TTC549 (cell line): ENCODE data around the gene HDAC10.

Experiments used
- FAIRE-seq: peaks from 2 replicates; lab custom pipeline; 2012; peaks lifted over from hg19 to GRCh38; lab: Jason Lieb, UNC

The HDAC10 gene

DNA sequence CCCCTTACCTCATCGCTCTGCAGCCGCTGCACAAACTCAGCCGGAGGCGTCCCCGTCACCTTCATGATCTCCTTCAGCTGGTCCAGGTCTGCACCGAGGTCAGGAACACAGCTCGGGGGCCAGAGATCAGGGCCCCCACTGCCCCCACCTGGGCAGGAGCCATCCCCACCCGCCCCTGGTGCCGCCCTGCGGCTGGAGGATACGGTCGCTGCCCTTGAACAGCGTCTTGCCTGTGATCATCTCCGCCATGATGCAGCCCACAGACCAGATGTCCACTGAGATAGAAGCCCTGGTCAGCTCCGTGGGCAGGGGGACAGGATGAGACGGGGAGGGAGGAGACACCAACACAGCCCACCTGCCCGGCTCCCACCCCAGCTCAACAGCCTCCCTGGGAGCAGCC is 4.5 kb upstream of the HDAC10 start:
- FAIRE-seq, result no peak

DNA sequence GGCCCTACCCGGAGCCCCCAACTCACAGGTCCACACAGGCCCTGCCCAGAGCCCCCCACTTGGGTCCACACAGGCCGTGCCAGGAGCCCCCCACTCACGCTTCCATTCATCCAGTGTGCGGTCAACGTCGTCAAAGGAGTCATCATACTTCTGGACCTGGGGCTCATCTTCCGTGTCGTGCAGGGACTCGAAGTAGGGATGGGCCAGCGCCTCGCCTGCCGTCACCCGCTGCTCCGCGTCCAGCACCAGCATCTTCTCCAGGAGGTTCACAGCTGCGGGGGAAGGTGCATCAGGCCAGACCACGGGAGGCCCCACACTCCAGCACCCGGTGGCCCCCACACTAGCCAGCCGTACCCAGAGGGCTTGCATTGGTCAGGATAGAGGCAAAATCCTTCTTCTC is 4.0 kb upstream of the HDAC10 start:
- FAIRE-seq, result no peak

DNA sequence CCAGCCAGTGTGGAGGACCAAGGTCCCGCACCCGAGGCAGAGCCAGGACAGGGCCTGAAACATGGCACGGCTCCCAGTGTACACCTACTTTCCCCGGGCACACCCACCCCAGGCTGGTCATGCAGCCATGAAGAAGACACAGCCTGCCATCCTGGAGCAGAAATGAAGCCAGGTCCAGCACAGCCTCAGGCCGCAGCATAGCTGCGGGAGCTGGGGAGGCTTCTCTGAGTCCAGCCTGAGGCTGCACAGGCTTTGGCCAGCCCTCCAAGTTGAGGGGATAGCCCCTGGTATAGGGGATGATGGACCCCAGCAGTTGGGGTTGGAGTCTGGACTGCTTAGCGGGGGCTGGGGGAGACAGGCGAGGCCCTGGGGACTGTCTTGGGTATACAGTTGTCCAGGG is 2.9 kb upstream of the HDAC10 start:
- FAIRE-seq, result no peak

DNA sequence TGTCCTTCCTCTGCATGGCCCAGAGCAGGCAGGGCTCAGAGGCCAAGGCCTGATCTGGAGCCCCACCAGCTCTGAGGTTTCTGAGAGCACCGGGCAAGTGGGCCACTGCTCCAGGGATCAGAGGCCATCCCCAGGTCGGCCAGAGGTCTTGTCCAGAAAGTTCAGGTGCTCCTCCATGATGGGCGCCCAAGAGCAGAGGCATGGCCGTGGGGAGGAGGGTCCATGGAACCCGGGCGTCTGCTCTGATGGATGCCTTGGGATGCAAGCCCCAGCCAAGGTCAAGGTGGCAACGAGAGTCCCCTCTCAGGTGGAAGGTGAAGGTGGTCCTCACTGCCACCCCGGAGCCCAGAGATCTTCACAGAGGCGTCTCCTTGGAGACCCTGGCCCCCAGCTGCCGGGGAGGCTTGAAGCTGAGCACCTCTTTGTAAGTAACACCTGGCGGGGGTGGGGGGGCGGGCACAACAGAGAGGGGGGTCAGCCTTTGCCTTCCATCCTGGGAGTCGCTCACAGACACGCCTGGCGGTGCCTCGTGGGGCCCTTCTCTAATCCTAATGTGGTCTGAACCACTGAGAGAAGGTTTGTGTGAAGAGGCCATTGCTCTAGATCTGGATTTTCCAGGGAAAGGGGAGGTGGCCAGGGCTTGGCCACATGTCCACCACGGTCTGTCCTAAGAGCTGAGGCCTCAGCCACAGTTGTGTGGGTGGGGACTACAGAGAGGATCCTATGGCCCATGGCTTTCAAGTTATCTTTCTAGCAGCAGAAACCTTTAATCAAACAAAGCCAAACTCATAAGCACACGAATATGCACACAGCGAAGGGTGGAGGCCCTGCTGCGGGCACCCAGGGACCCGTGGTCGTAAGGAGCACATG is 2.2 kb upstream of the HDAC10 start:
- FAIRE-seq, result no peak

DNA sequence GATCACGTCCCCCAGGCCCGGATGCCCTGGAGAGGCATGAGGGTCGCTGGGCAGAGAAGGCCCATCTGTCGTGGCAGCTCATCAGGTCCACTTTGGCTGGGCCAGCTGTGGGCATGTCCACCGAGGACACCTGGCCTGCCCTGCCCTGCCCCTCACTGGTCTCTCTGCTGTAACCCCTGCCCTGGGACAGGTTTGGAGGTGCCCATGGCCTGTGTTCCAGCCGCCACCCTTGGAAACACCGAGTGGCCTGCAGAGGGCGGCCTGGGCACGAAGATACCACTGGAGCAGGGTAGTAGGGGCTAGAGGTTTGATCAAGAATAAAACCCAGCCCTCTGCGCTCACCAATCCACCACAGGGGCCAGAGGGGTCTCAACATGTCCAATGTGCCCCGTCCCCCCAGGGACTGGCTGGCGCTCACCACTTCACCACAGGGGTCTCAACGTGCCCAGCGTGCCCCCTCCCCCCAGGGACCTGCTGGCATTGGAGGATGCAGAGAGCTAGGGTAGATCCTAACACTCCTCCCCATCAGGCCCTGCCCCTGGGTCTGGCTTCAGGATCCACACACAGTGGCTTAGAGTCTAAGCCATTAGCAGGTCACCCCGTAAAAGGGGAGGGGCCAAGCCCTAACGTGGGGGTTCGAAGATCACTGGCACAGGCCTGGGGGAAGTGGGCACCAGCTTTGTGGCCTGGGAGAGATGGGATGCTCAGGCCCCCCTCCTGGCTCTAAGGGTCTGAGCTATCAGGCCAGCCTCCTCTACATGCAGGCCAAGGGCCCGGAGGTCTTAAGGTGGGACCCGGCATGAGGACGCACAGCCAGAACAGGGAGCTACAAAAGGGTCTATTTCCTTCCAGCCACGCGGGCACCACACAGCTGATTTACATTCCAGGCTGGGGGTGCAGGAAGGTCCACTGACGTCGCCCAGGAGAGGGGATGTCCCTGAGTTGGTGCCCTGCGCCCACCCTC is 1.3 kb upstream of the HDAC10 start:
- no peak for FAIRE-seq

DNA sequence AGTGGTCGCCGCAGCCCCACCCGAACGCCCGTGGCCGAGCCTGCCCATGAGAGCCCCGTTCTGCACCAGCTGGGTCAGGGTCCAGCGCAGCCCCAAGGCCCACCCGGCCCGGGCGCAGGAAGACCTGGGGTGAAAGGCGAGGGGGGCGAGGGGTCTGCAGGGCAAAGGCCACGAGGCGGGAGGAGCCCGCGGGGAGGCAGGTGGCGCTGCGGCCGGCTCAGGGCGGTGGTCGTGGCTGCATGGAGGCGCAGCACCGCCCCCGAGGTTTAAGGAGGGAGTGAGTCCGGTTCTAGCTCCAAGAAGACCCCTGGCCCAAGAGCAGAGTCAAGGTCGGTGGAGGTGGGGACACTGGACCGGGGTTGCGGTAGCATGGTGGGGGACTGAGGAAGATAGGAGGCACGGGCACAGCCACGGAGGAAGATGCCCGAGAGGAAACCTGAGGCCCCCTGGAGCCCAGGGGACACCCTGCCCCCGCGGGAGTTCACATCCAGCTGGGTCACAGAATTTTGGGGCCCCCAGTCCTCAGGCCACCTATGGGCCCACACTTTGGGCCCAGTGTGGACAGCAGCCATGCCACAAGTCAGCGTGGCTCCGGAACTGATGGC is 514 bp upstream of the HDAC10 start:
- FAIRE-seq, result no peak

DNA sequence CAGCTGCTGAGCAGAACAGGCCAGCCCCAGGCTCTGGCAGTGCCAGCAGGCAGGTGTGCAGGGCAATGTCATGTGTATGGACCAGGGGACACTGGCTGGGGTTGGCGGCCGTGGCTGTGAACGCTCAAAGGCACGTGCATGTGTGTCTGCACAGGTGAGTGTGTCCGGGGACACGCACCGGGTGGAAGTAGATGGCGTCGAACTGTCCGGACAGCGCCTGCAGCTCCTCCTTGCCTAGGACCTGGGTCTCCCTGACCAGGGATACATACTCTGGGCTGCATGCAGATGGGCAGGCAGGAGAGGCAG is 863 bp downstream of the HDAC10 start:
- no peak for FAIRE-seq

DNA sequence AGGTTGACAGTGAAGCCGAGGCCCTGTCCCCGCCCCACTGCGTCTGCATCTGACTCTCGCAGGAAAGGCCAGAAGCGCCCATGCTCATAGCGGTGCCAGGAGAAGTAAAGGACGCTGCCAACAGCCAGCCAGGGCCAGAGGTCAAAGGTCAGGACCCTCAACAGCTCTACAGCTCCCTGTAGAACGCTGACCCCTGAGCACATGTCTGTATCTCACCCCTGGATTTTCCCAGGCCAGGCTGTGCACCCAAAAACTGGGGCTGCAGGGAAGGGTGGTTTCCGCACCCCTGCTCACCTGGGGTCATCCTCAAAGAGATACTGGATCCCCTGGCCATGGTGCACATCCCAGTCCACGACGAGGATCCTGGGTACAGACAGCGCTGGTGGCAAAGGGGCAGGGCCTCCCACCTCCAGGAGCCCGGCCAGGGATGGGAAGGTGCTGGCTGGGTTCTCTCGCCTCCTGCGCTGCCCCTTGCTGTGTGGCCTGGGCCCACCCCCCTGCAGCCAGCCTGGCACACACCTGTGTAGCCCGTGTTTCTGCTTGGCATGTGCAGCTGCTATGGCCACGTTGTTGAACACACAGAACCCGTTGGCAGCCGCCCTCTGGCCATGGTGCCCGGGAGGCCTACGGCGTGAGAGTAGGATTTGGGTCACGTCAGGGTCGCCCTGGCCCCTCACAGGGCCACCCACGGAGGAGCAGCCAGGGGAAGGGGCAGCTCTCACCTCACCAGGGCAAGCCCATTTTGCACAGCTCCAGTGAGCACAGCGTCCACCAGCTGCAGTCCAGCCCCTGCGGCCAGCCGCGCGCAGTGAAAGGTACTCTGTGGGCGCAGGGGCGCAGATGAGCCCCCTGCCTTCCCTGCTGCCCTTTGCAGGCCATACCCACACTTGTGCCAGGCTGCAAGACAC is 1.5 kb downstream of the HDAC10 start:
- FAIRE-seq, result no peak

DNA sequence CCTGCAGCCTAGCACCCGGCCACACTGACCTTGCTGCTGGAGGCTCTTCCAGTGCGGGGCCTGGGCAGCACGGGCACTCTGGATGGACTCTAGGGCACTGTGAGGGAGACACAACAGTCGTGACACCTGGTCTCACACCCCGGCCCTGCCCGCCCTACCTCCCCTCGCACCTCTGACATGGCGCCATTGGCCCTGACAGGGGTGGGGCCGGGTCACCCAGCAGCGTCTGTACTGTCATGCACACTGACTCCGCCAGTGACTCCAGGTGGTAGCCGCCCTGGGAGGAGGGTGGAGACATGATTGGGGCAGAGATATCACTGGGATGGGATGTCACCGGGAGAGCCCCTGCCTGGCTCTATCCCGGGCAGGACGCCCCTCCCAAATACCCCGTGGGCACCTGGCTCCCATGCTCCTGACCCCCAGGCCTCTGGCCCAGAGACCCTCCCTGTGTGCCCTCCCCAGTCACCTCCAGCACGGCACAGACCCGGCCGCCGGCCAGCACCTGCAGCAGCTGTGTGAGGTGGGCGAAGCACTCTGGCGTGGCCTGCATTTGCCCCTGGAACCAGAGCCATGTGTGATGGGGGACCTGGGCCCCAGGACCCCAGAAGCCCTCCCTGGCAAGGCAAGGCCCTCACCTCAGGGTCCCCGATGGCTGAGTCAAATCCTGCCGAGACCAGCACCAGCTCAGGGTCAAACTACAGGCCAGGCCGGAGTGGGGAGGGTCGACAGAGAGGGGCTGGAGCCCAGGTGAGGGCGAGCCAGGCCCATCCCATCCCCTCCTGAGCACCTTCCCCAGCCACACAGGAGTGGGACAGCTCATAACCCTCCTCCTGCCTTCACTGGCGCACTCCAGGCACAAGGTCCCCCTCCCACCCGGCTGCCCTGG is 2.6 kb downstream of the HDAC10 start:
- FAIRE-seq, result no peak

DNA sequence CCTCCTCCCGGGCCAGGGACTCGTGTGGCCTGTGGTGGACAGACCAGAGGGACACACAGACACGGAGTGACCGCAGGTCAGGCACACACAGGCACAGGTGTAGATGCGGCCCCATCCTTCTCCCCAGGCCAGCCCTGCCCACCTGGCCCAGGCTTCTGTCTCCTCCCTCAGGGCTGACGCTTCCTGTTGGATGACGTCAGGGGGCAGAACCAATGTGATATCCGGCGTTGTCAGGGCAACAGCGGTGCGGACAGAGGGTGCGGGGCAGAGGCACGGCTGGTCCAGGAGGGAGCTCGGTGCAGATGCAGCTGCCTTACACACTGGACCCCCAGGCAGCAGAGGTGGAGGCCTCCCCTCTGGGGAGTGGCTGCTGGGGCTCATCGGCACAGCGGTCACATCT is 3.3 kb downstream of the HDAC10 start:
- FAIRE-seq, result no peak

DNA sequence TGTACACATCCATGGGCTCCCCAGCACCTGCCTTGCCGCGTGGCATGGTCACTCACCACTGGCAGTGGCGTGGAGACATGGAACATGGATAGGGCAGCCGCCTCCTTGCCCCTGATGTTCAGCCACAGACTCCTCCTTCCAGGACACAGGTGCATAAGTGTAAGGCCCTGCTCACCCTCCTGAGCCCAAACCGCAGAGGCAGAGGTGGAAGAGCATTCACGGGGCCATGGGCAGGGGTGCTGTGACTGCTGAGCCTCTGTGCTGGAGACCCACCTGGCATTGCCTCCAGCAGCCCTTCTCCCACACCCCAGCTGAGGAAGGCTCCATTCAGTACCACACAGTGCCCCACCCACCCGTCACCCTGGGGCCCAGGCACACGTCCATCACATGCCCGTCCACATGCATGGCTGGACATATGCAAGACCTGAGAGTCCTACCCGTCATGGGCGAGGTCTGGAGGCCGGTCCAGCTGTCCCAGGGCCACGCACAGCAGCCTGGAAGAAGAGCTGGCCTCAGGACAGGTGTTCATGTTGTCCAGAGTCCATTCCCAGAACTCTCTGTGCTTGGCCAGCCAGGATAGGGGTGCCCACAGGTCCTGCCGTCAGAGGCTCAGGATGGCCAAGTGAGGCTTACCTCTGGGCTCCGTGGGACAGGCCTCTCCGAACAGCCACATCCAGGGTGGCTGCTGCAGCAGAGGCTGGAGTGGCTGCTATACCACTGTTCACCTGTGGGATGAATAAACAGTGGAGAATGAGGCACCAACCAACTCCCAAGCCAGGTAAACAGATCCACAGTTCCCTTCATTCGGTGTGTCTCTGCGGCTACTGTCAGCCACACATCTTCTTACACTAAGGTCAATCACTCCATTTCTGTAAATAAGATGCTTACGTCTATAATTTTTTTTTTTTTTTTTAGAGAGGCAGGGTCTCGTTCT is 4.6 kb downstream of the HDAC10 start:
- no peak for FAIRE-seq

DNA sequence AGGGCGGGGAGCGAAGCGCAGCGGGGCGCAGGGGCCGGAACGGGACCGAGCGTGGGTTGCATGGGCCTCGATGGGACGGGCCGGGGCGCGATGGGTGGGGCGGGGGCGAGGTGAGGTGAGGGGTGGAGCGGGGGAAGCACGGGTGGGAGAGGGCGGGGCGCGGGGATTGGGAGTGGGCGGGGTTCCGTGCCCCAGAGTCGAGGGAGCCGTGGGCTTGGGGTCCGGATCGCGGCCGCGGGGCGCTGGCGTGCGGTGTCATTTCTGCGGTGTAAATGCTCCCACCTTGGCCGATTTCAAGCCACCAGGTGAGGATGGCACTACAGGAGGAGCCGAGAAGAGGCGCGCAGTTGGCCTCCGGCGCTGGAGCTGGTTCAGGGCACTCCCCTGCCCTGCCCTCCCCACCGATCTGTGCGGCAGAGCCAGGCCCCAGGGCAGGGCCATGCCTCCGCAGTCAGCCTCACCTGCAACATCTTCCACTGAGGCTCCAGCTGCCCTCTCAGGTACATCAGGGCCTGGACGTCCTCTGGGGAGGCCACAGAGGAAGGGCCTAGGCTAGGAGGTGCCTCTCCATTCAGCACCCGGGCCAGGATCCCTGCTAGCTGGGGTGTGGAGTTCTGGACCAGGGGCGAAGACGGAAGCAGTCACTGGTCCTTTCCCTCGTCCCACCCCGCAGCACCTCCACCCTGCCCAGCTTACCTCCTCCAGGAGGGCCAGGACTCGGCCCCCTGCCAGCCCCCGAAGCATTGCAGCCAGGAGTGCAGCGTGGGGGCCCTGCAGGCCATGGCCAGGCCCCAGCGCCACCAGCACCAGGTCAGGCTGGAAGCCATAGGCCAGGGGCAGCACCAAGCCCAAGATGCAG is 5.6 kb downstream of the HDAC10 start:
- FAIRE-seq, result no peak

DNA sequence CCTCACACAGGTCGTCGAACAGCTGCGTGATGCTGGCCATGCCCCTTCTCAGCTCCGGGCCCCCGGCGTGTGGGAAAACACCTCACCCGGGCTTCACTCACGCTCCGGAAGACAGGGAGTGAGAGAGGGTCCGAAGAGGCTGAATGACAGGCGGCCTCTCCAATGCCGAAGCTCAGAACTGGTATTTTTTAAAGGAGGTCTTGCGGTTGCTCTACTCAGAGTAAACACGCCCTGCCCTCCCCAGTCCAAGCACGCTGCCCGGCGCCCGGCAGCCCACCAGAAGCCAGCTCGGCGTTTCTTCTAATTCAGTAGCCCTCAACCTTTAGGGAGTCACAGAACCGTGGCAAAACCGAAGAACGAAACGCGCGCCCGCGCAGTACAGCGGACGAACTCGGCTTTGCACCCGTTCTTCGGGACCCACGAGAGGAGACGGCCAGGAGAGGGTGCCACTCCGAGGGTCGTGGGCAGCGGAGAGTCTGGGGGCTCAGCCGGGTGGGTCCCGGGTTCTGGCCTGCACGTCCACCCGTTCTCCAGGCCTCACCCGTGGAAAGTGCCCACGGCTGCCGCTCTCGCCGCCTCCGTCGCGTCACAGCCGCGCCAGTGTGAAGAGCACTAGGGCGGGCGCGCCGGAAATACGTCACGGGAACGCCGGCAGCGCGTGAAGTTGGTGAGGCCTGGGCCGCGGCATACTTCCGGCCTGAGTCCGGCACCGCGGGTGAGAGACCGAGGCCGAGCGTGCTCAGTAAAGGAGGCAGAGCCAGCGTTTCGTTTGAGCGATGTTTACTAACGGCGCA is 6.4 kb downstream of the HDAC10 start, which contains the start of gene TUBGCP6:
Gene TUBGCP6 (minus strand): TSS at position 604 of the 794 bp plus-strand sequence. CDS start 564 bp downstream, at position 40.
- no peak for FAIRE-seq

DNA sequence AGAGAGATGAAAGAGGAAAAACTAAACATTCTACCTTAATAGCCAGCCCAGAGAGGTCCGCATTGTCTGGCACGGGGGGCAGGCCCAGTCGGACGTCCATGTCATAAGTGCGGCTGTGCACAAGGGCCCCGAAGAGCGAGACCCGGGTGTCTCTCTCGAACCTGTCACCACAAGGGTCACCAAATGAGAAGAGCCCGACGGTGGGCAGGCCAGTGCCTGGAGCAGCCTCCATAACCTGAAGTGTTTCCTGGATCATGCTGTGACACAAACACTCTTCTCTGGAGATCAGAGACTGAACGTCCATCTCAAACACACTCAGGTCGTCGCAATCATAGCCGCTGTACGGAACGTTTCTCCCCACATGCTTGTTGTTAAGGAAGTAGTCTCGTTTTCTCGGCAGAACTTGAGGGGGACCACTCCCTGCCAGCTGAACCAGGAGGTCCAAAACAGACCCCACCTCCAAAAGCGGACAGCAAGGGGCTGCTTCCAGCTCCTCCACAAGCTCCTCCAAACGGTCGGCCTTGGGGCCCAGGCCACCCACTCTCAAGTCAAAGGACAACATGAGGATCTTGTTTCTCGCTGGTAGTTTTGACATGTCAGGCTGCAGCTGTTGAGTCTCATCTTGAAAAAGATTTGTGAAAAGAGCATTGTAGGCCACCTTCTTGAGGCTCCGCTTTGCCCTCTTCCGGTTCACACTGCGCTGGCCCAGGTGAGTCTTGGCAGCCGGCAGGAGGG is 7.2 kb downstream of the HDAC10 start:
- no peak for FAIRE-seq

DNA sequence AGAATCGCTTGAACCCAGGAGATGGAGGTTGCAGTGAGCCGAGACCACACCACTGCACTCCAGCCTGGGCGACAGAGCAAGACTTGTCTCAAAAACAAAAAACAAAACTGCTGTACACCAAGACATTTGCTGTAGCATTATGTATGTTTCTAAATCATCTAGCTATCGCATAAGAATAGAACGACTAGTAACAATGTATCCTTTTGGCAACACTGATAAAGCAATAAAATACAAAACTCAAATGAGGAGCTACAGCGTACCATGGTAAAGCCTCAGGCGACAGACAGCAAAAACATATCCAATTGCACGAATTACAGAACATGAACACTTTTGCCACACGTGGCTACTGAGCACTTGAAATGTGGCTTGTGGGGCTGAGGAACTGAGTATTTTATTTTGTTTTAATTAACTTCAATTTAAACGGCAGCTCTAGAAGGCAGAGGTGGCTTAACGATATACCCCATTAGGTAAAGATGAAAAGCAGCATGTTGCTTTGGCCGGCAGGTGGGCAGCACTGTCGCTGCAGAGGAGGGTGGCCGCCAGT is 8.6 kb downstream of the HDAC10 start:
- FAIRE-seq, result no peak

DNA sequence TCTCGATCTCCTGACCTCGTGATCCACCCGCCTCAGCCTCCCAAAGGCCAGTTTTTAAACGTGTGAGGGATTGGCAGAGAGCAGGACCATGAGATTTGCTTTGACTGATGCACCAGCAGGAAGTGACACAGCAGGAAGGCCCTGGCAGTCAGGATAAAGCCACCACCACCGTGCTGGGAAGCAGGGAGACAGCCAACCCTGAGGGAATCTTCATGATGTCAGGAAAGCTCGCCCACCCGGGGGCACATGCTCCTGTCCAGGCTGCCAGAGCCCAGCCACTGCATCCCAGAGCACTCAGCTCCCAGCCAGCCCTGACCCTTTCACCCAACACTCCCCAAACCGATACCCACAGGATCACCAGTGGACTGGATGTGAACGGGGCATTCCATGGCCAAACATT is 12.3 kb downstream of the HDAC10 start:
- FAIRE-seq, result no peak
